HG02588 (cell line): ENCODE measurements around the gene LGR4.
"Not testable (repeated sequence)": the region's sequence is repeated elsewhere in the genome, so short reads cannot be mapped to it uniquely, and the experiment has no call there.

ENCODE experiments used
- ATAC-seq: cut with Tn5 transposase; IDR thresholded peaks from one replicate; pipeline ENCODE4 v1.9.1; 2021; ENCODE audit warnings: mild to moderate bottlenecking, moderate library complexity; ENCODE audit not compliant: unreplicated experiment

Gene LGR4

DNA sequence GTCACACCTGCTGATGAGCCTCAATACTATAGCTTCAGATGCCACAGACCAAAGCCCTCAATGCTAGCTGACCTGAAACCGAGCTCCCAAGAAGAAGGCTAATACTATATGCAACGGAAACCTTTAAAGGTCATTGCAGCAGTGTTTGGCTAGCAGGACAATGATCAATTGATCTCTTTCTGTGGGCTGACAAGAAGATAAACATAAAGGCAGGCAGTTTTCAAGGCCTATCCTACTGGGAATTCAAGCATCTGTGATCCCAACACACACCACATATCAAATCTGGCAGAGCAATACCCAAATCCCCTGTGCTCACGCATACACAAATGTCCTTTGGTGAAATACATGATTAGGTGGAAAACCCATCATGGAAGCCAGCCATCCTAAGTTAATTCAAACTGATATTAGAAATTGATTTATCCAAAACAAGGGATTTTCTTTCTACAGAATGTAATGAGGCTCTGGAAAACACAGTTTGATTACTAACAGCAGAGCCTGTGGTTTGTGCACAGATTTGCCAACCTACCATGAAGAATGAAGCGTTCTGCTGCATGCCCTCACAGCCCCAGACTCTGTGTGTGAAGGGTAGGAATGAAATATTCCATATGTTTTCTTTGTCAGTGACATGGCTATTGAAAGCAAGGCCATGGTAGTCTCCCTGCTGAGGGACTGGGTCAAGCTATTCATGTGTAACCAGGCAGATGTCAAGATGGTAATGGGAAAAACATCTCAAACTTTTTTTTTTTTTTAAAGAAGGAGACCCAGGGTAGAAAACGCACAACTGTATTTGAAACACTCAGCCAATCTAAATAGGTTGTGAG is 12.2 kb downstream of the LGR4 start:
- ATAC-seq: no peak

- no peak for ATAC-seq
Measured at GRCh38 chr11:27459191-27459590, 13.4 kb downstream of the LGR4 start.

DNA sequence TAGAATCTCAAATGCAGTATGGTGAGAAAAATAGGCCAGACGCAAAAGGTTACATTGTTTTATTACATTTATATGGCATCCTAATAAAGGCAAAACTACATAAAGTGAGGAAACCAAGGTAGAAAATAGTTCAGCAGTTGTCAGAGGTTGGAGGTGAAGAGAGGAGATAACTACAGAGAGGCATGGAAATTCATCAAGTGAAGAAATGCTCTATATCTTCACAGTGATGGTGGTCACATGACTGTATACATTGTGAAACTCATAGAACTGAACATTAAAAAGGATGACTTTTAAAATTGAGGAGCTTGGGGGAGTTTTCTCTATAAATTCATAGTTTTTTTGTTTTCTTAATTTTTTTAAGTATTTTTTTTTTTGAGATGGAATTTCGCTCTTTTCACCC is 14.4 kb downstream of the LGR4 start:
- ATAC-seq: no peak

- ATAC-seq: no peak
Measured at GRCh38 chr11:27456795-27457329, 15.7 kb downstream of the LGR4 start.

DNA sequence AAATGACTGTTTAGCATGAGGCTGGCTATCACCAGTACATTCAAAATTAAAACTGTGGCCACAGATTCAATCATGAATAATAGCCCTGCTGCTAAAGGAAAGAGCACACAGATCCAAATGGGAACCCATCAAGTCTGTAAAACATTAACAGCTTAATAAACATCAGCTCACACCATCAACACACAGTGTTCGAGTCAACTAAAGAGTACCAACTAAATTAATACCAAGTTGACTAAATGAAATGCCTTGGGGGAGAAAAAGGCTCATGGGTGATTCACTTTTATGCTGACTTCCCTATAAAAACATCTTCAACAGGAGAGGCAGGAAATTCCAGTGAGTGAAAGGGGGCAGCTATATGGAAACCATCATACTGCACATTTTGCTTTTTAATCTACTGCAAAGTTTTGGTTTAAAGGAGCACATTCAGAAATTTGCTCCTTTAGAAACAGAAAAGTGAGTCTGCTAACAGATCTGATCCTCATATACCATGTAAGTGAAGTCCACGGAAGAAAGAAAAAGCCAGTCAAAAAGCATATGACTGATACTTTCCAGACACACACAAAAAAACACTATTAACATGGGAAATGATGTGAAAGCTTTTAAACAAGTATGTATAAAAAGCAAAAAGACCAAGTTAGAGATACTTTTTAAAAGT is 16.3 kb downstream of the LGR4 start:
- ATAC-seq: no peak

- ATAC-seq: no peak
Measured at GRCh38 chr11:27455667-27456066, 16.9 kb downstream of the LGR4 start.

DNA sequence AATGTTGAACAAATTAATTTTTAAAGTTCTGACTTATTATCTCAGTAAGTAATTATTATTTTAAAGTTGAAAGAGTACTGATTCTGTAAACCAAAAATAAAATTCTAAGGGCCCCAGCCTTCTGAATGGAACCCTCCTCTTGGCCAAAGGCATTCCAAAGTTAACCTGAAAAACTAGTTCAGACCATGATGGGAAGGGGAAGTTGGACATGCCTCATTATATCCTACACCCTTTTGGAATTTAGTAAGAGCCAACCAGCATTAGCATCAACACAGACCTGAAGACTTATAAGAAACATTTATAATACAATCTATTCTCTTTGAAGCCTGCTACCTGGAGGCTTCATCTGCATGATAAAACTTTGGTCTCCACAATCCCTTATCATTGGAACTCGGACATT is 18.9 kb downstream of the LGR4 start:
- ATAC-seq: no peak

- no peak for ATAC-seq
Measured at GRCh38 chr11:27452147-27452546, 20.4 kb downstream of the LGR4 start.

GRCh38 chr11:27451244-27451965 is 21.2 kb downstream of the LGR4 start:
- no peak for ATAC-seq

- ATAC-seq: not testable (repeated sequence)
Measured at GRCh38 chr11:27448184-27448540, 24.4 kb downstream of the LGR4 start.

GRCh38 chr11:27447288-27448183 is 25.1 kb downstream of the LGR4 start:
- no peak for ATAC-seq

DNA sequence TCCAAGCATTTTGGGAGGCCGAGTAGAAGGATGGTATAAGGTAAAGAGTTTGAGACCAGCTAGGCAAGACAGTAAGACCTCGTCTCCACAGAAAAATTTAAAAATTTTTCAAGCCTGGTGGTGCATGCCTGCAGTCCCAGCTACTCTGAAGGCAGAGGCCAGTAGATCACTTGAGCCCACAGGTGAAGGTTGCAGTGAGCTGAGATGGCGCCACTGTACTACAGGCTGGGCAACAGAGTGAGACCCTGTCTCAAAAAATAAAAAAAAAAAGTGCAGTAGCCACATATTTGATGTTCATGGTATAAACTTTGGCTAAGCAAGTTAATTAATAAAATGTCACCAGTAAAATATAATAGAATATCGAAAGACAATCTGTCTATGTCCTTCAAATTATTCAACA is 27.0 kb downstream of the LGR4 start:
- ATAC-seq: no peak

DNA sequence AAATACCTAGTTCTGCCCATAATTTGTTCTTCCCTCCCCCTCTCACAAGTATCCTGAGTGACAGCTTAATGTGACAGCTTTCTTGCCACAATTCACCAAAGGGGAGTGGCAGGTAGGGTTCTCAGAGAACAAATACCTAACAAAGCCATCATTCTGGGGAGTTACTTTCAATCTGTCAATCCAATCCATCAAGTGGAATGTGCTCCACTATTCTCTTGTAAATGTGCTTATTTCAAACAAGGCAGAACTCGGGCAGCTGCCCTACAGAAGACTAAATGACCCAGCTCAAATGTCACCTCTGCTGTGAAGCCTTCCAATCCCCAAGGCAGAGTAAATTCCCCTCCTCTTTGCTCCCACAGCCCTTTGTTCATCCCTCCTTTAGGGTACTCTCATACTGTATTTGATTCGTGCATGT is 27.8 kb downstream of the LGR4 start:
- no peak for ATAC-seq

DNA sequence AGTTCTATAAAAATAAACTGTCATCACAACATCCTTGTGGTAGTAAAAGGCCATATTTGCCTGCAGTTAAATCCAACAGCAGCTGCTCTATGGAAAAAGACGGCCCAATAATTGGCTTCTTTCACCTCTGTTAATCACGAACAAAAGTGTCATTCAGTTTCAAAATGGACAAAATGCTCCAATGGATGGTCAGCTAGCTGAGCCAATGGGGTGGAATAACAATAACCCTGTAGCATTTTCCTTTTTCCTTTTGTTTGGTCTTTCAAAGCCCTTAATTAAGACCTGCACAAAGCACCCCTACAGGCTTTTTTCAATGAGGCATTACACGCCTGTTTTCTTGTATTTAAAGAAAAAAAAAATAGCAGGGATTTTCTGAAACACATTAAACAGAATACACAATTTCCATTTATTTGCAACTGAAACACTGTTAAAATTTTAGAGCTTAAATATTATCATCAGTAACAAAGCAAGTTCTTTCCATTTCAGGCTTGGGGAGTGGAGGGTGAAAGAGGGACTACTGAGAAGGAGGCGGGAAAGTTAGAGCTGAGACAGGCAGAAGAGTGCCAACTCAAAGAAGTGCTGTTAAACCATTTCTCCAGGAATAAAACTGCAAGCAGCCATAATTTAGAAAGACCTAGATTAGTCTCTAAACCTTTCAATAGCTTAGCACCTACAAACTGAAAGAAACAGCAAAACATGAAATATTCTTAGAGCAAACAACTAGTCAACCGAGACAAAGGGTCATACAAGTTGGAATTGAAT is 28.7 kb downstream of the LGR4 start:
- no peak for ATAC-seq

GRCh38 chr11:27443227-27443626 is 29.4 kb downstream of the LGR4 start:
- ATAC-seq: no peak

GRCh38 chr11:27440090-27440489 is 32.5 kb downstream of the LGR4 start:
- no peak for ATAC-seq

GRCh38 chr11:27438595-27438981 is 34.0 kb downstream of the LGR4 start:
- no peak for ATAC-seq

GRCh38 chr11:27437829-27438594 is 34.6 kb downstream of the LGR4 start:
- ATAC-seq: no peak

GRCh38 chr11:27436916-27437315 is 35.7 kb downstream of the LGR4 start:
- ATAC-seq: no peak
